Measurements from ENCODE around the gene TTC28.

Gene TTC28

DNA sequence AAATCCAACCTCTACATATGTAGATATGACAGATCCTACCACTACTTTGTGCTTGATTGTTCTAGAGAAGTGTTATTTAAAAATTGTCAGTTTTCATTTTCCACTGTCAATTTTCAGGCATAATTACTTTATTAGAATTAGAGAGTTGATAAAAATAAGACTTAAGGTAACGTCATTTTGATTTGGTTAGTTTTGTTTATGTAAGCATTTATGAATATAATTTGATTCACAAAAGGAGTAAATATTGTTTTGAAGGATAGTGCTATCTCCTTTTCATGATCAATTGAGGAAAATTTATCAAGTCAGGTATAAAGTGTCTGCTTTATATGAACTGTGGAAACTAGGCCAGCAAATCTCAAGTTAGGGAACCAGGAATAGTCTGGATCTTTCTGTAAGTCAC lies 718.0 kb downstream of the TTC28 start:
- DNase-seq (ENCODE audit: low spot score): no peak

- DNase-seq (ENCODE audit: low spot score): no peak
Measured at GRCh38 chr22:27961182-27961581, 718.5 kb downstream of the TTC28 start.

DNA sequence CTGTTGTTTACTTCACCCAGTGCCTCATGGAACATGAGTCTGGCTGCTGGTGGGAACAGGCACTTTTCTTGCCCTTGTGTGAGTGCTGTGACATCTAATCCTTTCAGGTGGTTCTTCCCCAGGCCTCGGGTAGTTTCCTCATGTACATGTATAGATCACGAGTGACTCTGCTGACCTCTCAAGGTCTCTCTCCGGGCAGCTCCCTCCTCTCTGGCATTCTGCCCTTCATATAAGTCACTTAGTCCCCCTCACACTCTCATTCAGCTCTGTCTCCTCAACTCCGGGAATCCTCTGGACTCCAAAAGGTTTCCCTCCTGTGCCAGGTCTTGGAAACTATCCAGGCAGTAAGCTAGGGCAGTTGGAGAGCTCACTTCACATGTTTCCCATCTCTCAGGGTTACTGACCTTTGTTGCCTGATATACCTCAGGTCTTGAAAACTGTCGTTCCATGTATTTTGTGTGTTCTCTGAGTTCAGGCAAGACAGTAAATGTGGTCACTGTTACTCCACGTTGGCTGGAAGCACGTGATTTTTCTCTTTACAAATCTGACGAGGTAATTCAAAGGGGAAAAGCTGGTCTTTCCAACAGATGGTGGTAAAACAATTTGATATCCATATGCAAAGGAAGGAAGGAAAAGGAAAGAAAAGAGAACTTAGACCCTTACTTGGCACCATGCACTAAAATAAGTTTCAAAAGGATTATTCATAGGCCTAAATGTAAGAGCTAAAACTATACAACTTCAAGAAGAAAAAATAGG lies 720.1 kb downstream of the TTC28 start:
- no peak for DNase-seq (ENCODE audit: low spot score)

DNA sequence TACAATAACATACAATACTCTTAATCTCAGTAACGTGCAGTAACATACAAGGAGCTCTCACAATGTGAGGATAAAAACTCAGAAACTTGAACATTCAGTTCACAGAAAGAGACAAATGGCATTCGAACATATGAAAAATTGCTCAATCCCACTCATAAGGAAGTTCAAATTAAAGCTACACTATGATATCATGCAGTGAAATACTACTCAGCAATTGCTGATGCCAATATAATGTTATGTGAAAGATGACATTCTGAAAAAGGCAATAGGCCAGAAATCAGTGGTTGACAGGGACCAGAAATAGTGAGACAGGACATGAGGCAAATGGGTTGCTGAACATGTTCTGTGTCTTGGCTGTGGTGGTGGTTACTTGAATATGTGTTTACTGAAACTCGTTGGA lies 726.9 kb downstream of the TTC28 start:
- DNase-seq (ENCODE audit: low spot score): no peak

DNA sequence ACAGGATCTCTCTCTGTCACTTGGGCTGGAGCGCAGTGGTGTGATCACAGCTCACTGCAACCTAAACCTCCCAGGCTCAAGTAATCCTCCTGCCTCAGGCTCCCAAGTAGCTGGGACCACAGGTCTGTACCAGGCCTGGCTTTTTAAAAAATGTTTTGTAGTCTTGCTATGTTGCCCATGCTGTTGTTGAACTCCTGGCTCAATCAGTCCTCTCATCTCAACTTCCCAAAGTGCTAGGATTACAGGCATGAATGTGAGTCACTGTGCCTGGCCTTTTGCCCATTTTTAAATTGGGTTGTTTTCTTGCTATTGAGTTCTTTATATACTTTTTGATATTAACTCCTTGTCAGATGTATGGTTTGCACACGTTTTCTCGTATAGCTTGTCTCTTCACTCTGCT lies 727.5 kb downstream of the TTC28 start:
- DNase-seq (ENCODE audit: low spot score): peak; percentile 31

GRCh38 chr22:27949421-27949820 lies 730.2 kb downstream of the TTC28 start:
- no peak for DNase-seq (ENCODE audit: low spot score)

DNA sequence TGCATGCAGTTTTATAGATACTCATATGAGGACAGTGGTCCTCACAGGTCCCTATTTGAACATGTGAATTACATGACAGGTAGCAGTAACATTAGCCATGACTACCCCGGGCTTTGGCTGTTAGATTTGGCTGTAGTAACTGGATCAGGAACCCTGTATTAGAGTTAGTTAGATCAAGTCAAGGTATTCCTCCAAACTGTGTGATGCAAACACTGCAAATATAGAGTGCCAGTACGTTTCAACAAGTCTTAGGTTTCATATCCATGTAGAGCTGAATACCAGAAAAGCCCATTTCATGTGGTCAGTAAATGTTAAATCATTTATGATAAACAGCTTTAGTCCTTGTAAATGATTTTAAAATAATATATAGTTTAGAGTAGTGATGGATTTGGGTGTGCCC lies 731.1 kb downstream of the TTC28 start:
- no peak for DNase-seq (ENCODE audit: low spot score)

DNA sequence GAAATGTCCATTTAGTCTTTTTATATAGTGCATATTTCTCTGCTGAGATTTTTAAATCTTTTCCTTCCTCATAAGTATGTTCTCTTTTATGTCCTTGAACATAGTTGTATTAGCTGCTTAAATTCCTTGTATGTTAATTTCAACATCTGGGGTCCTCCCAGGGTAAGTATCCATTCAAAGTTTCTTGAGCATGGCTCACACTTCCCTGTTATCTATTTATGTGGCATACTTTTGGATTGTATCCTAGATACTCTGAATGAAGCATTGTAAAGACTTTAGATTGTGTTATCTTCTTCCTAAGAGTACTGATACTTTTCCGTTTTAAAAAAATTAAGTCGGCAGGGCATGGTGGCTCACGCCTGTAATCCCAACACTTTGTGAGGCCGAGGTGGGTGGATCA lies 732.2 kb downstream of the TTC28 start:
- DNase-seq (ENCODE audit: low spot score): no peak

DNA sequence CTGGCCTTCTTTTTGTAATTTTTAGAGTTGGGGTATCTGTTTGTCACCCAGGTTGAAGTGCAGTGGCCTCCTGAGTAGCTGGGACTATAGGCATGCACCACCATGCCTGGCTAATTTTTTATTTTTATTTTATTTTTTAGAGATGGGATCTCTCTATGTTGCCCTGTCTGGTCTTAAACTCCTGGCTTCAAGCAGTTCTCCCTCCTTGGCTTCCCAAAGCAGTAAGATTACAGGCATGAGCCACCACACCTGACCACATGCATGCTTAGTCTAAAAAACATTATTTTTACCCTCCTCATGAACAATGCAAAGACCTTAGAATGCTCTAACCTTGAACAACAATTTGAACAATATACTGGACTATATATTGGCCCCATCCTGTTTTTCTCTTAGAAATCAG lies 738.5 kb downstream of the TTC28 start:
- no peak for DNase-seq (ENCODE audit: low spot score)

DNA sequence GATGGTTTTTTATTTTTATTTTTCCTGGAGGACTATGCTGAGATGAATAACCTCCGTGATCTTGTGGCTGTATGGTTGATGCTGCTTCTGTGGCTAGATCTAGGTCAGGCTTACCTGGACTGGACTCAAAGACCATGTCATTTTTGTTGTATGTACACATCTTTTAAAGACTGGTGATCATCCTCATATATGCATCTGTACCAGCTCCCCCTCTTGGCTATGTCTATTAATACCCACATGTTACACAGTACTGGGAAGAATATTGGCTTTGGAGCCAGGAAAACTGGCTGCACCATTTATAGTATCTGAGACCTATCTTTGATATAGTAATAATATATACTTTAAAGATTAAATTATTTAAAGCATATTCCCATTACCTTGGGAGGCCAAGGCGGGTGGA lies 742.2 kb downstream of the TTC28 start:
- no peak for DNase-seq (ENCODE audit: low spot score)

DNA sequence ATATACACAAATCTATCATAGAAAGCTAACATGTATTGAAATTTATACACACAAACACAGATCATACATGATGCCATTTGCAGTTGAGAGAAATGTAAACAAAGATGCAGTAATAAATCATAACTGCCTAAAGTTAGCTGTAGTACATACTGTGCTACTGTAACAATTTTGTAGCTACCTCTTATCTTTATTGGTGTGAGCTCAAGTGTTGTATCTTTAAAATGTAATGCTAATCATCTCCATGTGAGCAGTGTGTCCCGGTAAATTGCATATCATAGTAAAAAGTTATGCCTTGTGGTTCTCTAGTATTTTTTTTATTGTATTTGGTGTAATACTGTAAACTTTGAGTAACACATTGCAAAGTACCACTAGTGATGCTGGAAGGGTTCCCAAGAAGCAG lies 743.7 kb downstream of the TTC28 start:
- no peak for DNase-seq (ENCODE audit: low spot score)

DNA sequence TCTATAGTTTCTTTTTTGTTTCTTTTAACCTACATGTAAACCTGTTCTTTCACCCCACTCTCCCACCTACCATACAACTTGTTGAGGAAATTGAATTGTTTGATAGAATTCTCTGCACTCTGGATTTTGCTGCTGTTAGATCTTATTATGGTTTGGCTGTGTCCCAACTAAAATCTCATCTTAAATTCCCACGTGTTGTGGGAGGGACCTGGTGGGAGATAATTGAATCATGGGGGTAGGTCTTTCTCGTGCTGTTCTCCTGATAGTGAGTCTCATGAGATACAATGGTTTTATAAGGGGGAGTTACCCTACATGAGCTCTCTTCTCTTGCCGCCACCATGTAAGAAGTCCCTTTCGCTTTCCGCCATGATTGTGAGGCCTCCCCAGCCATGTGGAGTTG lies 745.6 kb downstream of the TTC28 start:
- no peak for DNase-seq (ENCODE audit: low spot score)

- no peak for DNase-seq (ENCODE audit: low spot score)
Measured at GRCh38 chr22:27933186-27933983, 746.3 kb downstream of the TTC28 start.

DNA sequence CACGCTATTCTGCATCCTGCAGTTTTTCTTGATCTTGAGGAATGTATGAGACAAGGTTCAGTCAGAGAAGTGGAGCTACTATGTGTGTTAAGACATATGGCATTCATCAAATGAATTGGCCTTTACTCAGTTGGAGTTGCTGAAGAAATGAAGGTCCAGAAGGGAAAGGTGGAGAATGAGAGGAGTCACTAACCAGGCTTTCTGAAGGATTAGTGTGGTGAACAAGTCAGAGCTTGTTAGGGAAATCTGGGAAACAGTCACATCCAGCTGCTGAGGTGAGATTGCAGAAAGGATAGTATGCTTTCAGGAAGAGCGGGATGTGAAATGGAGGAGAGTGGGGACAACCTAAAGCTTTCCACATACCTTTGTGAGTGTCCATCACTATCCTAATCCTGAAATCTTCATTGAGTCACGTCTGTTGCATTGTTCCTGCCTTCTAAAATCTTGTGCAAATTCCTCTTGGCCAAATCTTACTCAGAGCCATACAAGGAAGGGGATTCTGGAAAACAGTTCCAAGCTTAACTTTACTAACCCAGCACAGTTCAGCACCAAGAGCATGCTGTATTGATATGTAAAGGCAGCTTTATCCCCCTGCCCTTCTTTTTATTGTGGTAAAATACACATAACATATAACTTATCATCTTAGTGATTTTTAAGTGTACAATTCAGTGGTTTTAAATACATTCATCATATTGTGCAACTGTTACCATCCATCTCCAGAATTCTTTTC lies 749.1 kb downstream of the TTC28 start:
- DNase-seq (ENCODE audit: low spot score): no peak
